ENCODE data around the gene MYO15B.

MYO15B gene

GRCh38 chr17:75602644-75603043 is 15.0 kb downstream of the MYO15B start:
- no peak for DNase-seq (ENCODE audit: low read depth in 2 of 2)

DNA sequence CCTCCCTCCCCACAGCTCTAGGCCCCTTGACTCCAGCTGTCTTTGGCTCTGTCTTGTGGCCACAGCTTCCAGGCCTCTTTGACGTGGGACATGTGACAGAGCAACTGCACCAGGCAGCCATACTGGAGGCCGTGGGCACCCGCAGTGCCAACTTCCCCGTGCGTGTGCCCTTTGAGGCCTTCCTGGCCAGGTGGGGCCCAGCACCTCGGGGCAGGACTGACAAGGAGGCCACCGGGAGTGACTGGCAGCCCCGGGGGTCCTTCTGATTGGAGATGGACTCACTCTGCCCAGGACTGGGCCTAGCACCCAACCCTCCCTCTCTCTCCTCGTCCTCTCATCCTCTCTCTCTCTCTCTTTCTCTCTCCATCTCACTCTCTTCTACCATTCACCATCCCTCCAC is 15.5 kb downstream of the MYO15B start:
- DNase-seq (ENCODE audit: low read depth in 2 of 2): no peak

GRCh38 chr17:75604034-75604695 is 16.6 kb downstream of the MYO15B start:
- no peak for DNase-seq (ENCODE audit: low read depth in 2 of 2)

- no peak for DNase-seq (ENCODE audit: low read depth in 2 of 2)
Observed at GRCh38 chr17:75605790-75606189, 18.2 kb downstream of the MYO15B start.

DNA sequence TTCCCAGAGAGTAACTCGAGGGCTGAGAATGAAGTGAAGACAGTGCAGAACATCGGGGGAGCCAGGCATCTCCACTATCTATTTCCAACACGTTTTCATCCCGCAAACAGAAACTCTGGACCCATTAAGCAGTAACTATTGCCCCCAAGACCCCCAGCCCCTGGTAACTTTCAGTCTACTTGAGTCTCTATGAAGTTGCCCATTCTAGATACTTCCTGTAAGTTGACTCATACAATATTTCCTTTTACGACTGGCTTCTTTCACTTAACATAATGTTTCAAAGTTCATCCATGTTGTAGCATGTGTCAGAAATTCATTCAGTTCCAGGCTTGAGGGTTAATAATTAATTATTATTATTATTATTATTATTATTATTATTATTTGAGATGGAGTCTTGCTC is 19.5 kb downstream of the MYO15B start:
- DNase-seq (ENCODE audit: low read depth in 2 of 2): no peak

DNA sequence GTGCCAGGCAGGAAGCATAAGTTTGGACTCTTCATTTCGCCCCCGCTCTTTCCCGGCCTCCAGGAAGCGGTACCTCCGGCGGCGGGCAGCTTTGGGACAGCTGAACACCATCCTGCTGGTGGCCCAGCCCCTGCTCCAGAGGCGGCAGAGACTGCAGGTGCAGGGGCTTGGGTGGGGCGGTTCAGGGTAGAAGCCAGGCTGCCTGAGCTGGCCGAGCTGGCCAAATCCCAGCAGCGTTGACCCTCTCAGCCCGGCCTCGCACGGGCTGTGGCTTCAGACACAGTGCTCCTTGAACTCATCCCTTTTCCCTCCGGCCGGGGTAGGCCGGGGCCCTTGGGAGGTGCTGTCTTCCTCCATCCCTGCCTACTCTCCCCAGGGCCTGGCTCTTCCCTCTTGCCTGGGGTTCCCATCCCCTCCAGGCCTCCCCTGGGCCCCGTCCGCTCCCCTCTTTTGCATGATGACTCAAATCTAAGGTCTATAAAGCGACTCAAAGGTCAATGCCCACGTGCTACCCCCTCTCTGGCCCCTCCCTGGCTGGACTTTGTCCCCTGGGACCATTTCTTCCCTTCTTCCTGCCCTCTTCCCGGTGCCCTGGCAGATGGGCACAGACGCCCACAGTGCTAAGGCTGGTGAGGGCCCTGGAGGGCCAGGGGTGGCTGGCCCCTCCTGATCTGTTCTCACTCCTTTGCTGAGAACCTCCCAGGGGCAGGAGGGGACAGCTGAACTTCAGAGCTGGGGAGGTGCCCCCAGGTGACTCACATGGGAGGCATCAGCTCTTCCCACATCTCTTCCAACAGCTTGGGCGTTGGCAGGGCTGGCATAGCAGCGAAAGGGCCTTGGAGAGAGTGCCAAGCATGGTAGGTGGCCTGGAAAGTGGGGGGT is 22.7 kb downstream of the MYO15B start:
- no peak for DNase-seq (ENCODE audit: low read depth in 2 of 2)

- no peak for DNase-seq (ENCODE audit: low read depth in 2 of 2)
Observed at GRCh38 chr17:75611851-75612429, 24.3 kb downstream of the MYO15B start.

- no peak for DNase-seq (ENCODE audit: low read depth in 2 of 2)
Observed at GRCh38 chr17:75612906-75613626, 25.5 kb downstream of the MYO15B start.

DNA sequence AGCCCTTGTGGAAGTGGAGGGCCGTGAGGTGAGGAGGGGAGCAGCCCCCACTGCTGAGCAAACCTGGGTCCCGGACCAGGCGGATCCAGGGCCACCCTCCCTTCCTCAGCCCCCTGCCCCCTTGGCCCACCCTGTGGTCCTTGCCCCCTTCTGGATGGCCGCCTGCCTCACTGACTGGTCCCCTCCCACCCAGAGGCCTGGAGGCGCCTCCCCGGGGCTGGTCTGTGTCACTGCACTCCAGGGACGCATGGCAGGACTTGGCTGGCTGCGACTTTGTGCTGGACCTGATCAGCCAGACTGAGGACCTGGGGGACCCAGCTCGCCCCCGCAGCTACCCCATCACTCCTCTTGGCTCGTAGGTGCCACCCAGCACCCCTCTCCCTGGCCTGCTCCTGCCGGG is 26.4 kb downstream of the MYO15B start:
- no peak for DNase-seq (ENCODE audit: low read depth in 2 of 2)

- no peak for DNase-seq (ENCODE audit: low read depth in 2 of 2)
Observed at GRCh38 chr17:75614556-75615270, 27.1 kb downstream of the MYO15B start.

DNA sequence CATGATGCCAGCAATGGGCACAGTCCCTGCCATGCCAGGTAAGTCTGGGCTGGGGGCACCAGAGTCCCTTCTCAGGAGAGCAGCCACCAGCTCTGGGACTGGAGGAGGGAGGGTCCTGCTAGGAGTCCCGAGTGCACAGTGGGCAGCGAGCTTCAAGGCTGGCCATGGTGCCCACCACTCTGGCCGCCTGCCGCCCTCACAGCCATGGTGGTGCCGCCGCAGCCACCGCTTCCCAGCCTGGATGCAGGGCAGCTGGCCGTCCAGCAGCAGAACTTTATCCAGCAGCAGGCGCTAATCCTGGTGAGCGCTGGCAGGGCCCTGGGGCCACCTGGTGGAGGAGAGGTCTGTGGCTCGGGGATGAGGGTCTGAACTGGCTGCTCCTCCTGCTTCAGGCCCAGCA is 27.7 kb downstream of the MYO15B start:
- DNase-seq (ENCODE audit: low read depth in 2 of 2): no peak

GRCh38 chr17:75616521-75617122 is 29.0 kb downstream of the MYO15B start:
- DNase-seq (ENCODE audit: low read depth in 2 of 2): no peak

GRCh38 chr17:75617218-75617617 is 29.6 kb downstream of the MYO15B start:
- DNase-seq (ENCODE audit: low read depth in 2 of 2): no peak

- DNase-seq (ENCODE audit: low read depth in 2 of 2): no peak
Observed at GRCh38 chr17:75617675-75618074, 30.1 kb downstream of the MYO15B start.

DNA sequence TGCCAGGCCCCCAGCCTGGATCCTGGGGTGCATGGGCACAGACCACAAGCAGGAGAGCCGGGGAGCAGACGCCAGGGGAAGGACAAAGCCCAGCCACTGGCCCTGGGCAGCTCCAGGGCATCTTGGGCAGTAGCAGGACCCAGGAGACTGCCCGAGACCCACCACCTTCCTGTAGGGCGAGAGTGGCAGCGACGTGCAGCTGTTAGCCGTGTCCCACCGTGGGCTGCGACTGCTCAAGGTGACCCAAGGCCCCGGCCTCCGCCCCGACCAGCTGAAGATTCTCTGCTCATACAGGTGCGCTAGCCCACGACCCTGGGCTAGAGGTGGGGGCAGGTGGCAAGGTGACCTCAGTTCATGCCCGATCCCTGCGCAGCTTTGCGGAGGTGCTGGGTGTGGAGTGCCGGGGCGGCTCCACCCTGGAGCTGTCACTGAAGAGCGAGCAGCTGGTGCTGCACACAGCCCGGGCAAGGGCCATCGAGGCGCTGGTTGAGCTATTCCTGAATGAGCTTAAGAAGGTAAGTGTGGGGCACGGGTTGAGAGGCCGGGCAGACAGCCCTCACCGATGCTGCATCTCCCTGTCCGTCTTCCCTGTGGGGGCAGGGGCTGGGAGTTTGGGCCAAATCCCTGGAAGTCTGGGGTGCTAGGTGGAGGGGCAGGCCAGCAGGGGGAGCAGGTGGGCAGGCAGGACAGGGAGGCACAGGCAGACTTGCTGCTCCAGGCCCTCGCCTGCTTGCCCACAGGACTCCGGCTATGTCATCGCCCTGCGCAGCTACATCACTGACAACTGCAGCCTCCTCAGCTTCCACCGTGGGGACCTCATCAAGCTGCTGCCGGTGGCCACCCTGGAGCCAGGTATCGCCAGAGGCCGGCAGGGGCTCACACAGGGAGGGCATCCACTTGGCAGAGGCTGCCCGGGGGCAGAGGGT is 32.2 kb downstream of the MYO15B start:
- DNase-seq (ENCODE audit: low read depth in 2 of 2): no peak

GRCh38 chr17:75621489-75621888 is 33.9 kb downstream of the MYO15B start:
- DNase-seq (ENCODE audit: low read depth in 2 of 2): no peak

DNA sequence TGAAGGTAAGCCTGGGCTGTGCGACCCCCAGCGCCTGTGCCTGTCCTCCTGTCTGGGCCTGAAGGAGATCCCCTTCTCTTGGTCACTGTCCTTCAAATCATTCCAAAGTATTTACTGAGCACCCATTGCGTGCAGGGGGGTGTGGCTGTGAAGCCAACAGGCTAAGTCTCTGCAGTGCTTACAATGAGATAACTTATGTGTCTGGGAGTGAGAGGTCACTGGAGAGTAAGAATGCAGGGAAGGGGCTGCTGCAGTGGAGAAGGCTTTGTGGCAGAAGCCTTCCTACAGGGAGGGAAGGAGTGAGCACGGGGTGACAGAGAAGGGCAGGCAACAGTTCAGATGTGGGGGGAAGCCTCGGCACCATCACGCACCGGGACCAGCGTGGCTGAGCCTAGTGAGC is 34.5 kb downstream of the MYO15B start:
- DNase-seq (ENCODE audit: low read depth in 2 of 2): no peak

DNA sequence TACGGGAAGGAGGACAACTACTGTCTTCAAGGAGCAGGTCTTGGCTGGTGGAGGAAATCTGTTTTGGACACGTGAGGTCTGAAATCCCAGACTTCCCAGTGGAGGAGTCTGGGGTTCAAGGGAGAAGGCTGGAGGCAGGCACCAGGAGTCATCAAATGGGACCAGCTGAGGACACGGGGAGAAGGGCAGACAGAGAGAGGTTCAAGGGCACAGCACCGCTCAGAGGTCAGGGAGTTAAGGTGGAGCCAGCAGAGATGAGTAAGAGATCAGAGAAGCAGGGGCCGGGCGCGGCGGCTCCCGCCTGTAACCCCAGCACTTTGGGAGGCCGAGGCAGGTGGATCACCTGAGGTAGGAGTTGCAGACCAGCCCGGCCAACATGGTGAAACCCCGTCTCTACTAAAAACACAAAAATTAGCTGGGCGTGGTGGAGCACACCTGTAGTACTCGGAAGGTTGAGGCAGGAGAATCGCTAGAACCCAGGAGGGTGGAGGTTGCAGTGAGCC is 35.2 kb downstream of the MYO15B start:
- DNase-seq (ENCODE audit: low read depth in 2 of 2): no peak

- DNase-seq (ENCODE audit: low read depth in 2 of 2): no peak
Observed at GRCh38 chr17:75623386-75623785, 35.8 kb downstream of the MYO15B start.

DNA sequence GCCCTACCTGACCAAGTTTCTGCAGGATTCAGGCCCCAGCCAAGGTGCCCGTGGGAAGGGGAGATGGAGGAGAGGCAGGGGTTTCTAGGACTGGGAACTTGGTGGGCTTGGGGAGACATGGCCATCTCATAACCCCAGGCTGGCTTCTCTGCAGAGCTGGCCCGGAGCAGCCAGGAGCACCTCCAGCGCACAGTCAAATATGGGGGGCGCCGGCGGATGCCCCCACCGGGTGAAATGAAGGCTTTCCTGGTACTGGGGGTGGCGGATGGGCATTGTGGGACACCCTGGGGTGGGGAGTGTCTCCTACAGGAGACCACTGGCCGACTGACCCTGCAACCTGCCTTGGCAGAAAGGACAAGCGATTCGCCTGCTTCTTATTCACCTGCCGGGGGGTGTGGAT is 36.4 kb downstream of the MYO15B start:
- no peak for DNase-seq (ENCODE audit: low read depth in 2 of 2)
